Stimulated activated CD8-positive, alpha-beta memory T cell treated with anti-CD3 and anti-CD28 coated beads, Interleukin-12 subunit alpha, Interleukin-12 subunit beta, amount 100 ng/mL, for 1 hour (primary cell): ENCODE data around the gene MSANTD2.
"Not testable (repeated sequence)": the region's sequence is repeated elsewhere in the genome, so short reads cannot be mapped to it uniquely, and the experiment has no call there.

Experiments used
- DNase-seq: peaks from one replicate; pipeline ENCODE4 v3.0.0-alpha.2; 2020; ENCODE audit warnings: low read depth

The MSANTD2 gene

GRCh38 chr11:124770959-124771358 lies 29.2 kb downstream of the MSANTD2 start:
- DNase-seq: not testable (repeated sequence)

GRCh38 chr11:124769806-124770774 lies 30.1 kb downstream of the MSANTD2 start:
- DNase-seq: no peak

- no peak for DNase-seq
Measured at GRCh38 chr11:124768914-124769313, 31.3 kb downstream of the MSANTD2 start.

- DNase-seq: no peak
Measured at GRCh38 chr11:124766156-124766555, 34.0 kb downstream of the MSANTD2 start.

- DNase-seq: peak; percentile 79
Measured at GRCh38 chr11:124763156-124763947, 36.9 kb downstream of the MSANTD2 start.

- DNase-seq: no peak
Measured at GRCh38 chr11:124762624-124763155, 37.5 kb downstream of the MSANTD2 start.

GRCh38 chr11:124762105-124762623 lies 38.0 kb downstream of the MSANTD2 start, which contains the start of gene ESAM:
Gene ESAM, minus strand, starts transcription at chr11:124762290. Its CDS starts 136 bp downstream, at chr11:124762154.
- DNase-seq: peak; percentile 45

- DNase-seq: no peak
Measured at GRCh38 chr11:124761301-124762104, 38.7 kb downstream of the MSANTD2 start.

- no peak for DNase-seq
Measured at GRCh38 chr11:124760806-124761205, 39.4 kb downstream of the MSANTD2 start.

GRCh38 chr11:124760205-124760652 lies 40.0 kb downstream of the MSANTD2 start:
- DNase-seq: no peak

GRCh38 chr11:124759266-124760204 lies 40.7 kb downstream of the MSANTD2 start:
- DNase-seq: no peak

GRCh38 chr11:124758355-124759265 lies 41.6 kb downstream of the MSANTD2 start:
- DNase-seq: peak; percentile 24

- DNase-seq: no peak
Measured at GRCh38 chr11:124757320-124757719, 42.9 kb downstream of the MSANTD2 start.

- DNase-seq: no peak
Measured at GRCh38 chr11:124756753-124757227, 43.4 kb downstream of the MSANTD2 start.

- no peak for DNase-seq
Measured at GRCh38 chr11:124756033-124756752, 44.0 kb downstream of the MSANTD2 start.

- no peak for DNase-seq
Measured at GRCh38 chr11:124754710-124755109, 45.5 kb downstream of the MSANTD2 start.

- no peak for DNase-seq
Measured at GRCh38 chr11:124754309-124754708, 45.9 kb downstream of the MSANTD2 start.

GRCh38 chr11:124753624-124754023 lies 46.6 kb downstream of the MSANTD2 start:
- no peak for DNase-seq
